ENCODE measurements around the gene CCDC183. TPM values are rescaled to one million over a fixed set of nuclear protein-coding genes. Genes with fewer than 3 reads are reported as not detected.
"Not testable (repeated sequence)": the region's sequence is repeated elsewhere in the genome, so short reads cannot be mapped to it uniquely, and the experiment has no call there.

The CCDC183 gene
- total and polyA plus RNA-seq, 7 experiments from 2014 or later, result 0.35 to 6.6 (median 2.9) TPM

DNA sequence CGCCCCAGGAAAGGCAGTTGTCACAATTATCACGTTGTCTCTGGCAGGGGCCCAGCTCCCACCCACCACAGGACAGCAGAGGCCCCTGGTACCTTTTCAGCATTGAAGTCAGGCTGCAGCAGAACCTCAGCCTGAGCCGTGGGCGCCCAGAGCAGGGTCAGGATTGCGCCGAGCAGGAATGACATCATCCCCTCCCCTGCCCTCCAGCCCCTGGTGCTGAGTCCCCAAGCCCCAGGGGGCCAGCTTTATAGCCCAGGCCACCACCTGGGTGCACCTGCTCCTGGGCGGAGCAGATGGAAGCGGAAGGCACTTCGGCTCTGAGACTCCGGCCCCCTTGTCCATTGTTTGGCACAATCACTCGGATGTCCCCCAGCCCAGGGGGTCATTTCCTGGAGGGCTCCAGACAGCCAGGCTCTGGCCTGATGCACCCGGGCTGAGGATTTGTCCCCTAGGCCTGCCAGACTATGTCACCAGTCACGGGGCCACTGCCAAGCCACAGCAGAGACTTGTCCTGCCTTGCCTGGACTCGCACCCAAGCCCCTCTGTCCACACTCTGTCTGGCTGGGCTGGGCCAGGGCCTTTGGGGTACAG, 31.7 kb upstream of the CCDC183 start, which contains the start of gene LCN15:
LCN15 (minus strand) TSS at position 218 of the 591 bp plus-strand sequence; CDS start at position 188, 30 bp downstream.
- no peak within 1 kb of the TSS for H3K27ac Mint-ChIP-seq
- intact Hi-C loops (cut with micrococcal nuclease), result no loop called here
- no peaks in the 10 kb centered on the region for H3K4me1 ChIP-seq (ENCODE audit: control insufficient read depth in 2 of 2, insufficient read depth in 2 of 2, low read length in 2 of 2)
- H3K36me3 Mint-ChIP-seq, result no peaks in the 10 kb centered on the region
- no peaks in the 10 kb centered on the region for H3K9me3 ChIP-seq (ENCODE audit: control insufficient read depth in 2 of 3, low read length in 3 of 3)
- DNase-seq, result no peak
- no peak for ATAC-seq
- H3K9me3 Mint-ChIP-seq, result no peaks in the 10 kb centered on the region
- H3K4me3 Mint-ChIP-seq, result no peak within 1 kb of the TSS
- peaks cover 4 to 26% (median 15%) of the 10 kb centered on the region in 5 donors for H3K27me3 Mint-ChIP-seq
- no peaks in the 10 kb centered on the region for H3K27me3 ChIP-seq (ENCODE audit: control insufficient read depth in 2 of 2, insufficient read depth in 2 of 2, low read length in 2 of 2)
- POLR2A ChIA-PET, result interaction anchor here (0.7 kb wide), 1 partner anchor 36 kb away, joined by 3 read pairs; no protein-coding TSS in a partner anchor
- CTCF ChIA-PET, result no interaction called here
- H3K4me3 ChIP-seq (ENCODE audit: low read length), result no peak within 1 kb of the TSS
- H3K36me3 ChIP-seq (ENCODE audit: control insufficient read depth in 2 of 3, insufficient read depth in 3 of 3, low read length in 3 of 3), result no peaks in the 10 kb centered on the region
- no peak within 1 kb of the TSS for H3K27ac ChIP-seq (ENCODE audit: low read depth, low read length)
- H3K4me1 Mint-ChIP-seq, result peaks cover 0 to 12% (median 0%) of the 10 kb centered on the region in 7 donors

- intact Hi-C loops (cut with micrococcal nuclease), result no loop called here
- Histone ChIP-seq H3K4me1 (ENCODE audit: control insufficient read depth in 2 of 2, insufficient read depth in 2 of 2, low read length in 2 of 2) (no peaks in the 10 kb centered on the region), H3K9me3 (ENCODE audit: control insufficient read depth in 2 of 3, low read length in 3 of 3) (no peaks in the 10 kb centered on the region), H3K27ac (ENCODE audit: low read depth, low read length) (no peak overlapping the region), H3K4me3 (ENCODE audit: low read length) (no peak overlapping the region), H3K36me3 (ENCODE audit: control insufficient read depth in 2 of 3, insufficient read depth in 3 of 3, low read length in 3 of 3) (no peaks in the 10 kb centered on the region), H3K27me3 (ENCODE audit: control insufficient read depth in 2 of 2, insufficient read depth in 2 of 2, low read length in 2 of 2) (no peaks in the 10 kb centered on the region)
- Mint-ChIP-seq H3K9me3 (no peaks in the 10 kb centered on the region), H3K4me1 (peaks cover 0 to 14% (median 0%) of the 10 kb centered on the region in 7 donors), H3K27ac (no peak overlapping the region), H3K36me3 (no peaks in the 10 kb centered on the region), H3K4me3 (no peak overlapping the region), H3K27me3 (peaks cover 4 to 24% (median 15%) of the 10 kb centered on the region in 5 donors)
- no peak for DNase-seq
- ChIA-PET POLR2A (no interaction called here), CTCF (interaction anchor here (0.5 kb wide), 1 partner anchor 14 kb away, joined by 9 read pairs; no protein-coding TSS in a partner anchor)
- no peak for ATAC-seq
Observed at GRCh38 chr9:136765041-136765440, 31.1 kb upstream of the CCDC183 start.

- H3K27ac Mint-ChIP-seq; POLR2A ChIA-PET; H3K9me3 Mint-ChIP-seq; H3K36me3 ChIP-seq (ENCODE audit: control insufficient read depth in 2 of 3, insufficient read depth in 3 of 3, low read length in 3 of 3); ATAC-seq; DNase-seq; H3K27ac ChIP-seq (ENCODE audit: low read depth, low read length); H3K4me3 ChIP-seq (ENCODE audit: low read length); H3K4me1 ChIP-seq (ENCODE audit: control insufficient read depth in 2 of 2, insufficient read depth in 2 of 2, low read length in 2 of 2); CTCF ChIA-PET; H3K4me3 Mint-ChIP-seq; intact Hi-C loops (cut with micrococcal nuclease); H3K36me3 Mint-ChIP-seq; H3K9me3 ChIP-seq (ENCODE audit: control insufficient read depth in 2 of 3, low read length in 3 of 3); H3K27me3 ChIP-seq (ENCODE audit: control insufficient read depth in 2 of 2, insufficient read depth in 2 of 2, low read length in 2 of 2): not testable (repeated sequence)
- Mint-ChIP-seq H3K4me1 (peaks cover 0 to 12% (median 0%) of the 10 kb centered on the region in 7 donors), H3K27me3 (peaks cover 1 to 22% (median 13%) of the 10 kb centered on the region in 5 donors)
Observed at GRCh38 chr9:136765745-136766409, 30.3 kb upstream of the CCDC183 start.

DNA sequence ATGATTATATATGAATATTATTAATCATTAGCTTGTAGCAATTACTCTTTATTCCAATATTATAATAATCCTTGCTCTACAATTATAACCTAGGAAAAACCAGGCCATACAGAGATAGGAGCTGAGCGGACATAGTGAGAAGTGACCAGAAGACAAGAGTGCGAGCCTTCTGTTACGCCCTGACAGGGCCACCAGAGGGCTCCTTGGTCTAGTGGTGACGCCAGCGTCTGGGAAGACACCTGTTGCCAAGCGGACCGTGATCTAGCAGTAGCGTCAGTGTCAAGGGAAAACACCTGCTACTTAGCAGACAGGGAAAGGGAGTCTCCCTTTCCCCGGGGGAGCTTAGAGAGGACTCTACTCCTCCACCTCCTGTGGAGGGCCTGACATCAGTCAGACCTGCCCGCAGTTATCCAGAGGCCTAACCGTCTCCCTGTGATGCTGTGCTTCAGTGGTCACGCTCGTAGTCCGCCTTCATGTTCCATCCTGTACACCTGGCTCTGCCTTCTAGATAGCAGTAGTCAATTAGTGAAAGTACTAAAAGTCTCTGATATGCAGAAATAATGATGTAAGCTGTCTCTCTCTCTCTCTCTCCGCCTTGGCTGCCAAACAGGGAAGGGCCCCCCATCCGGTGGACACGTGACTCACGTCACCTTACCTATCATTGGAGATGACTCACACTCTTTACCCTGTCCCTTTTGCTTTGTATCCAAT, 29.6 kb upstream of the CCDC183 start:
- H3K27ac ChIP-seq (ENCODE audit: low read depth, low read length); H3K4me1 Mint-ChIP-seq; ATAC-seq; H3K4me3 ChIP-seq (ENCODE audit: low read length); H3K9me3 ChIP-seq (ENCODE audit: control insufficient read depth in 2 of 3, low read length in 3 of 3); H3K9me3 Mint-ChIP-seq; CTCF ChIA-PET; H3K36me3 Mint-ChIP-seq; H3K27me3 ChIP-seq (ENCODE audit: control insufficient read depth in 2 of 2, insufficient read depth in 2 of 2, low read length in 2 of 2); POLR2A ChIA-PET; H3K36me3 ChIP-seq (ENCODE audit: control insufficient read depth in 2 of 3, insufficient read depth in 3 of 3, low read length in 3 of 3); H3K4me1 ChIP-seq (ENCODE audit: control insufficient read depth in 2 of 2, insufficient read depth in 2 of 2, low read length in 2 of 2); intact Hi-C loops (cut with micrococcal nuclease): not testable (repeated sequence)
- Mint-ChIP-seq H3K27ac (peak overlapping the region in 1 of 9 donors; percentile 16), H3K4me3 (peak overlapping the region in 2 of 10 donors; percentile 10 to 18), H3K27me3 (peaks cover 0 to 22% (median 13%) of the 10 kb centered on the region in 5 donors)
- DNase-seq, result peak in 1 of 9 donors; percentile 51

- ATAC-seq, result peak; percentile 90
- Histone ChIP-seq H3K4me3 (ENCODE audit: low read length) (no peak overlapping the region), H3K27ac (ENCODE audit: low read depth, low read length) (no peak overlapping the region), H3K36me3 (ENCODE audit: control insufficient read depth in 2 of 3, insufficient read depth in 3 of 3, low read length in 3 of 3) (no peaks in the 10 kb centered on the region), H3K4me1 (ENCODE audit: control insufficient read depth in 2 of 2, insufficient read depth in 2 of 2, low read length in 2 of 2) (no peaks in the 10 kb centered on the region), H3K9me3 (ENCODE audit: control insufficient read depth in 2 of 3, low read length in 3 of 3) (peaks cover 0 to 10% (median 0%) of the 10 kb centered on the region in 3 experiments), H3K27me3 (ENCODE audit: control insufficient read depth in 2 of 2, insufficient read depth in 2 of 2, low read length in 2 of 2) (no peaks in the 10 kb centered on the region)
- DNase-seq, result peak in 7 of 9 donors; percentile 26 to 63 (median 37)
- POLR2A ChIA-PET, result no interaction called here
- no peak overlapping the region for H3K27ac Mint-ChIP-seq
- peaks cover 0 to 5% (median 0%) of the 10 kb centered on the region in 5 donors for H3K36me3 Mint-ChIP-seq
- peaks cover 0 to 10% (median 5%) of the 10 kb centered on the region in 7 donors for H3K4me1 Mint-ChIP-seq
- H3K4me3 Mint-ChIP-seq, result peak overlapping the region in 2 of 10 donors; percentile 38 to 47
- H3K9me3 Mint-ChIP-seq, result peaks cover 0 to 11% (median 5%) of the 10 kb centered on the region in 11 donors
- CTCF ChIA-PET, result interaction anchor here (0.6 kb wide), 1 partner anchor 95 kb away, joined by 3 read pairs; no protein-coding TSS in a partner anchor
- intact Hi-C loops (cut with micrococcal nuclease), result loop anchor here in 1 of 2 donors (2.0 kb wide), 1 partner anchor 15 kb away; no protein-coding TSS in a partner anchor
- peaks cover 0 to 22% (median 17%) of the 10 kb centered on the region in 5 donors for H3K27me3 Mint-ChIP-seq
Observed at GRCh38 chr9:136769710-136770191, 26.4 kb upstream of the CCDC183 start.

DNA sequence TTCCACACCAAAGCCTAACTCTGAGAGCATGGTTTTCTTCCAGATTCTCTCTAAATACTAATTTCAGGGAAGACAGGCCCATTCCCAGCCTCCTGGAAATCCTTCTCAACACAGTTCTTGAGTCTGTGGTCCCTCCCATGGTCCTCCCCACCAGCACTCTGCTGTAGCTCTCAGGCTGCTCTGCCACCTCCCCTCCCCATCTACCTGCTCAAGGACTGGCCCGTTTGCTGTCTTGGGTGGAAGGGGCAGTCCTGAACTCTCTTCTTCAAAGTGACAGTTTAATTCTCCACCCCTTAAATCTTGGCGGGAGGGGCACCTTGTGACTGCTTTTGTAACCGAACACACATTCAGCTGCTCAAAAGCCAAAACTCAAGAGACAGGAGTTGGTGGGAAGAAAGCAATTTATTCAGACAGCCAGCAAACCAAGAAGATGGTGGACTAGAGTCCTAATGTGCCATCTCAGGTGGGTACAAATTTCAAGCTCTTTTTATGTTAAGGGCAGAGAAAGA, 24.2 kb upstream of the CCDC183 start:
- DNase-seq (no peak), ATAC-seq (no peak)
- CTCF ChIA-PET, result interaction anchor here (0.7 to 1.2 kb wide), 2 partner anchors 12 to 292 kb away, joined by 3 to 6 read pairs; no protein-coding TSS in a partner anchor
- Mint-ChIP-seq H3K27me3 (peaks cover 0 to 15% (median 12%) of the 10 kb centered on the region in 5 donors), H3K27ac (no peak overlapping the region), H3K4me3 (no peak overlapping the region), H3K9me3 (peaks cover 0 to 11% (median 5%) of the 10 kb centered on the region in 11 donors), H3K36me3 (peaks cover 0 to 5% (median 0%) of the 10 kb centered on the region in 5 donors), H3K4me1 (peaks cover 0 to 6% (median 3%) of the 10 kb centered on the region in 7 donors)
- no peak overlapping the region for H3K4me3 ChIP-seq (ENCODE audit: low read length)
- intact Hi-C loops (cut with micrococcal nuclease), result loop anchor here in 1 of 2 donors (2.0 kb wide), 1 partner anchor 13 kb away; no protein-coding TSS in a partner anchor
- H3K4me1 ChIP-seq (ENCODE audit: control insufficient read depth in 2 of 2, insufficient read depth in 2 of 2, low read length in 2 of 2), result no peaks in the 10 kb centered on the region
- H3K27me3 ChIP-seq (ENCODE audit: control insufficient read depth in 2 of 2, insufficient read depth in 2 of 2, low read length in 2 of 2), result no peaks in the 10 kb centered on the region
- POLR2A ChIA-PET, result no interaction called here
- H3K27ac ChIP-seq (ENCODE audit: low read depth, low read length), result no peak overlapping the region
- no peaks in the 10 kb centered on the region for H3K36me3 ChIP-seq (ENCODE audit: control insufficient read depth in 2 of 3, insufficient read depth in 3 of 3, low read length in 3 of 3)
- peaks cover 0 to 10% (median 0%) of the 10 kb centered on the region in 3 experiments for H3K9me3 ChIP-seq (ENCODE audit: control insufficient read depth in 2 of 3, low read length in 3 of 3)
